HG03460 (cell line): ENCODE measurements around the gene RIN3.

Source experiments
- ATAC-seq: cut with Tn5 transposase; IDR thresholded peaks from one replicate; pipeline ENCODE4 v1.9.1; 2021; ENCODE audit not compliant: unreplicated experiment

Gene RIN3, protein sequence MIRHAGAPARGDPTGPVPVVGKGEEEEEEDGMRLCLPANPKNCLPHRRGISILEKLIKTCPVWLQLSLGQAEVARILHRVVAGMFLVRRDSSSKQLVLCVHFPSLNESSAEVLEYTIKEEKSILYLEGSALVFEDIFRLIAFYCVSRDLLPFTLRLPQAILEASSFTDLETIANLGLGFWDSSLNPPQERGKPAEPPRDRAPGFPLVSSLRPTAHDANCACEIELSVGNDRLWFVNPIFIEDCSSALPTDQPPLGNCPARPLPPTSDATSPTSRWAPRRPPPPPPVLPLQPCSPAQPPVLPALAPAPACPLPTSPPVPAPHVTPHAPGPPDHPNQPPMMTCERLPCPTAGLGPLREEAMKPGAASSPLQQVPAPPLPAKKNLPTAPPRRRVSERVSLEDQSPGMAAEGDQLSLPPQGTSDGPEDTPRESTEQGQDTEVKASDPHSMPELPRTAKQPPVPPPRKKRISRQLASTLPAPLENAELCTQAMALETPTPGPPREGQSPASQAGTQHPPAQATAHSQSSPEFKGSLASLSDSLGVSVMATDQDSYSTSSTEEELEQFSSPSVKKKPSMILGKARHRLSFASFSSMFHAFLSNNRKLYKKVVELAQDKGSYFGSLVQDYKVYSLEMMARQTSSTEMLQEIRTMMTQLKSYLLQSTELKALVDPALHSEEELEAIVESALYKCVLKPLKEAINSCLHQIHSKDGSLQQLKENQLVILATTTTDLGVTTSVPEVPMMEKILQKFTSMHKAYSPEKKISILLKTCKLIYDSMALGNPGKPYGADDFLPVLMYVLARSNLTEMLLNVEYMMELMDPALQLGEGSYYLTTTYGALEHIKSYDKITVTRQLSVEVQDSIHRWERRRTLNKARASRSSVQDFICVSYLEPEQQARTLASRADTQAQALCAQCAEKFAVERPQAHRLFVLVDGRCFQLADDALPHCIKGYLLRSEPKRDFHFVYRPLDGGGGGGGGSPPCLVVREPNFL

DNA sequence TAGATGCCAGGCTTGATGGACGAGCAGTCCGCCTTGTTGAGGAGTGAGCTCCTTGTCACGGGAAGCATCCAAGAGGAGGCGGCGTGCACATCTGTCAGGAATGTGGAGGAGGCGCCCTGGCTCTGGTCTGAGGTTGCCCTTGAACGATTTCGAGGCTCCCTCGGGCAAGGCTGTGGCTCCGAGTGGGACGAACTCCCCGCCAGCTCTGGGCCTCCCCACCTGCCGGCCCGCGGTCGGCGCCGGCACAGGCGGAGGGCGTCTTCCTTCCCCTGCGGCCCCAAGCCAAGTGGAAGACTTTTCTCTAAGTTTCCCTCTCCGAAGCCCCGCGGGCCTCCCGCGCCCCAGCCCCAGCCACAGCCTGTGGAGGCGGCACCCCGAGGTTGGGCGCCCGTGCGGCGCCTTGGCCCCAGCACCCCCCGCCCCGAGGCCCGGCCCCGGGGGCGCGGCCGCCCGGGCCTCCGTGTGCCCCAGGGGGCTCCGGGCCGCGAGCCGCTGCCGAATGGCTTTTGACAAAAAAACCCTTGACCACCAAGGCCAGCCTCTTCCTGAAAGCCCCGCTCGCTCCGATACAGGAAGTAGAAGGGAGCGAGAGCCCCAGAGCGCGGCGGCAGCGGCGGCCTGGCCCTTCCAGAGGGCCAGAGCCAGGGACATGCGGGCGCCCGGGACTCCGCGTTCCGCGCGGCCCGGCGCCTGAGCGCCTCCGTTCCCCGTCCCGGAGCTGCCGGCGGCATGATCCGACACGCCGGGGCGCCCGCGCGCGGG is at the start of gene RIN3:
Gene RIN3, plus strand, starts transcription at position 578 of the 762 bp plus-strand sequence. Its CDS starts 152 bp downstream, at position 730.
- ATAC-seq: peak; percentile 67

DNA sequence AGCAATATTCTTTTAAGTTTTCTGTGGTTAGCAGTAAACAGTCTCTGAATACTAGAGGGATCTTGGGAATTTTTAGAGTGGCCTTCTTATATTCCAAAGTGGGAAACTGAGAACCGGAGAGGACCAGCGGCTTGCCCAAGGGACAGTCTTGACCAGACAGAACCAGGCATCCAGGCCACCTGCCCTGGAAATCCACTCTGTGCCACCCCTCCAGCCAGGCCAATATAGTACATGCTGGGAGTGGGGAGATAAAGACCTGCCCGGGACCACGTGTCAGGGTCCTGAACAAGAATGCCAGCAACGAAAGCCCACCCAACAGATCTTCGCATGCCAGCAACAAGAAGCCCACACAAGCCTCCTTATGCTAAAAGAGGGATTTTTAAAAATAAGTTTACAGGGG is 49.4 kb upstream of the RIN3 start:
- no peak for ATAC-seq

DNA sequence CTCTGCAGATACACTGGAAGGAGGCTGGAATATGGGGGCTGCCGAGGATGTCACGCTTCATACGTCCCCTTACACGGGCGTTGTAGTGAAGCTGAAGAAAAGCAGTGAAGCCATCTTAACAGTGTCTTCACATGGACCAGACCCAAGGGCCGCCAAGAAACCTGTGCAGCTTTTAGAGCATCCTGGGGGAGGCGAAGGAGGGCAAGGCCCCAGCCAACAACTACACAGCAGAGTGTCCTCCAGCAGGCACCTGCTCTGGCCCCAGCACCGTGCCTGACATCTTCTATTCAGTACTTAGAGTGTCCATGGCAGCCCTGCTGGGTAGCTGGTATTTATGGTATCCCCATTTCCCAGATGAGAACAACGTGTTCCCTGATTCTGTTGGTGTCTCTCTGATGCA is 48.9 kb upstream of the RIN3 start:
- ATAC-seq: no peak

DNA sequence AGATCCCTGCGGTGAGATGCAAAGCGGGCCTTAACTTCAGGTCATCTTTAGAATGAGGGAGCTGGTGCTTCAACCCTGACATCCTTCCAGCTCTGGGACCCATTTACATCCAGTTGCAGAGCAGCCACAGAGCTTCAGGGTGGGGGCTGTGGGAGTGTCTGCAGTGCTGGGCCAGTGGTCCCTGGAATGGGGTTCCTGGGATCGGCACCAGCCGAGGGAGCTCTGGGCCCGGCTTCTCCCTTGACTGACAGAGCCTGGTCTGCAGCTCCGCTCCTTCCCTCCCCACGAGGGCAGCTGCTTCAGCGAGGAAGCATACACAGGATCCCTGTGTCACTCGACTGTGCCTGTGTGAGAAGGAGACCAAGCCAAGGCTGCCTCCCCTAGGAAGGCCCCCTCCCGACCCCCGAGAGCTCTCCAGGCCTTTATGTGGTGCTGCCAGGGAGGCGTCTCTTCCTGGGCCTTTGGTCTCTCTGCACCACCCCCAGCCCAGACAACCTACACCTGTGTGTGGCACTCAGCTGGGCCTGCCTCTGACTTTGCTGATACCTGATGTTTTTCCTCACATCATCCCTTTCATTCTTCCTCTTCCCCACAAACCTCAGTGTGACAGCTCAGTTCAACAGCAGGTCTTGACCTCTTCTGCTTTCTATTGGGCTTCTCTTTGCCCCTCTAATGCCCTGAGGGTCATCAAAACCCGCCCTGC is 48.1 kb upstream of the RIN3 start:
- no peak for ATAC-seq

DNA sequence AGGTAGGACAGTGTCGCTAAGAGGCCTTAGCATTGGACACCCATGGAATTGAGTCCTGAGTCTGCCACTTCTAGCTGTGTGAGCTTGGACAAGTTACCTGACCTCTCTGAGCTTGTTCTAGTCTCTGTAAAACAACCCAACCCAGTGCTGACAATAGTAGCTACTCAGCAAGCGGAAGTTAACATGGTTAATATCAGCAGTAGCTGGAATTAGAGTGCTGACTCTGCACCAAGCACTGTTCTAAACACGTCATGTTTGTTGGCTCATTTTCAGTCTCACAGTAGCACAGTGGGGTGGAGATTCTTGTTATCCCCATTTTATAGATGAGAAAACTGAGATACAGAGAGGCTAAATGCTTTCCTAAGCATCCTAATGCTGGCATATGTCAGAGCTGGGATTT is 47.5 kb upstream of the RIN3 start:
- ATAC-seq: no peak

DNA sequence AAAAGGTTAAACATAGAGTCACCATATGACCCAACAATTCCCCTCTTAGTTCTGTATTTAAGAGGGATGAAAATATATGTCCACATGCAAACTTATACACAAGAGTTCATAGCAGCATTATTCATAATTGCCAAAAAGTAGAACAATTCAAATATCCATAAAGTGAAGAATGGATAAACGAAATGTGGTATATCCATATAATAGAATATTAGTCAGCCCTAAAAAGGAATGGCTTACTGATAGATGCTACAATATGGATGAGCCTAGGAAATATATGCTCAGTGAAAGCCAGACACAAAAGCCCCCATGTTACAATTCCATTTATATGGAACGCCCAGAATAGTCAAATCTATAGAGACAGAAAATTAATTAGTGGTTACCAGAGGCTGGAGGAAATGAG is 44.1 kb upstream of the RIN3 start:
- ATAC-seq: no peak

DNA sequence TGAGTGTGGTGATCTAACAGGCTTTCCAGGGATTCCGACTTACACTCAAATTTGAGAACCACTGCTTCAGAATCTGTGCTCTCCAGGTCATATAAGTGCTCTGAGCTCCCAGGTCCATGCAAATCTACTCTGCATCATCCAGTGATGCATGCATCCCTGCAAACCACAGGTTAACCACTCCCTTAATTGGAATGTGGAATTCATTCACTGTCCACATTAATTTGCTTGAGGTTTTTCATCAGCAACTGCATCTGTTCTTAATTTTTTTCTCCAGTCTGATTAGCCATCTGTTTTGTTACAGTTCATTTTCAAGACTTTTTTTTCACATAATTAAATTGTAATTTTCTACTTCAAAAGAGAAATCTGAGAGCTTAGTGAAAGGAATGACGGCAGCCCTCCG is 43.4 kb upstream of the RIN3 start:
- no peak for ATAC-seq

DNA sequence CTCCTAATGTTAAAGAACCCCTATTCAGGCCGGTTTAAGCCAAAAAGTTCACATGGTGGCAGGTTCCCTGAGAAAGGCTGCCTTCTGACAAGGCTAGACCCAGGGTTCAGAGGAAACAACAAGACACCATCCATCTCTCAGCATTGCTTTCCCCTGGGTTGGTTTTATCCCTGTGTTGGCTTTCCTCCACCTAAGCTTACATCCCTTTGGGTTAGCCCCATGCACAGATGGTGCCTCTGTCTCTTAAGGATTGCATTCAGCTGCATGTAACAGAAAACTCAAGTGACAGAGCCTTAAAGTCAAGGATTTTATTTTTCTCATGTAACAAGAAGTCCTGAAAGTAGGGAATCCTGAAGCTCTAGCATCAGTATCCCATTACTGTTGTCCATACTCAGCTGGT is 42.8 kb upstream of the RIN3 start:
- no peak for ATAC-seq

DNA sequence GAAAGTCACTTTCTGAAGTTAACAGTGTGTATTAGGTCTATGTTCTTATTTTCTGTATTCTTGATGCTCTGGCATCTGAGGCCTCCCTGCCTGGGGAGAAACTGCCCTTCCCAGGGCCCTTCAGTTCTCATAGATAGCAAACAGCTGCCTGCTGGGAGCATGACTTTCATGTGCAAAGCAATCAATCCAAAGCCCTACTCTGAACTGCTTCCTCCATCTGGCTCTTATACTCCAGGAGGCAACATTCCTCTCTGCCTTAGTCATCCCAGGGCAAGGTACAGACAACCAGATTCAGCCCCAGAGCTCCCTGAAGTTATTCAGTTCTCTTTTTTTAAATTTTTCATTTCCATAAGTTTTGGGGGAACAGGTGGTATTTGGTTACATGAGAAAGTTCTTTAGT is 41.7 kb upstream of the RIN3 start:
- ATAC-seq: no peak

DNA sequence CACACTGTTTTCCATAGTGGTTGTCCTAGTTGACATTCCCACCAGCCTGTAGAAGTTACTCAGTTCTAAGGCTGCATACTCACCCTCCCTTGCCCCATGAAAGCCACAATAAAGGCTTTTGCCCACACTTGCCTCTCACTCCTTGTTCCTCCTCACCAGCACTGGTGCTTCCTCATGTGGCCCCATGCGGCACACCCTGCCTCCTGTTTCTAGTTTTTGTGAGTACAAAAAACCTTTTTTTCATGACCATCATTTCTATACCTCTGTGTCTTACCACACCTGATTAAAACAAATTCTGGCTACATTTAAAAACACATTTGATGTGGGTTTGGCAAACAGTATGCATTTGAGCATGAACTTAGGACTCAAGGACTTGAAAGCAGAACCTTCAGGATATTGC is 40.7 kb upstream of the RIN3 start:
- no peak for ATAC-seq

DNA sequence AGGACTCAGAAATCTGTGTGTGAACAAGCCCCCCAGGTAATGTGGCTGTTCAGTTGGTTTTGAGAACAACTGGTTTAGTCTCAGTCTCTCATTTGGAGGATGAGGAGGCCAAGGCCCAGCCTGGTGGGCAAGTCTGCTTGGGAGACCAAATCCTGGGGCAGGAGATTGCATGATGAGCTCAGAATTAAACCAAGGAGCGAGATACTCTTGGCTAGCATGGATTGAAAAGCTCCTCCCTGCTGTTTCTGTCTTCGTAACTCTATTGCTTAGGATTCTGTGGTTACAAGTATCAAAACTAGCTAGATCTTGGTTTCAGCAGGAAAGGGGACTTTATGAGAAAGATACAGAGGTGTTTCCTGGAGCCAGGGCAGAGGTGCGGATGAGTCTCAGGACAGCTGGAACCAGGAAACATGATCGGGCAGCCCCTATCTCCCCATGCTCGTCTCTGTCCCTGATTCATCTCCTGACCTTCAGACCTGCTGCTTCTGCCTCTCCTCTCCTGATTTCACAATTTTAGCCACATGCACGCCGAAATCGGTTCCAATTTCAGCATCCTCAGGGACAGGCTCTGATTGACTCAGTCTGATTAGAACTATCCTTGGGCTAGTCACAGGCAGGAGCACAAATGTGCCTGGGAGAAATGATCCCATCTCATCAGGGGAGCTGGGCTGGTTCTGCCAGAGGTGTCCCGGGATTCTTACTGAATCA is 40.2 kb upstream of the RIN3 start:
- ATAC-seq: no peak

DNA sequence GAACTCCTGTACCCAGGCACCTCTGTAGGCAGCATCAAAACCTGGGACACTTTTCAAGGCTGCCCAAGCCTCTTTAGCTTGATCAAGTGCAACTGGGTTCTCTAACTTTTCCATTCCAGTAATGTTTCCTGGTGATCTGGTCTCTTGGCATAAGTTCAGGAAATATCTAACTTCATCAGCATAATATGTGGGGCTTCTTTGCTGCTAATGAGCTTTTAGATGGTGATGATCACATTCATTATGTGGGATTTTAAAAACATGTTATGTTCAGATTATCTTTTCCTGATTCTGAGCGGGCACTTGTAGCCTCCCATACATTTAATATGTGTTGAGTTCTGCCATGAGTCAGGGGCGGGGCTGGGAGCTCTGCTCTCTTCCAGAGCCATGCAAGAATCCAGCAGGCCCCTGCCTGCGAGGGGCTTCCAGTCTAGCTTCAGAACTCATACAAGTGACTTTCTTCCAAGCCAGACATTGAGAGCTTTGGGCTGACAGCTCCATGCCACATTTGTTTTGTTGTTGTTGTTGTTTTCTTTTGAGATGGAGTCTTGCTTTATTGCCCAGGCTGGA is 39.5 kb upstream of the RIN3 start:
- no peak for ATAC-seq

DNA sequence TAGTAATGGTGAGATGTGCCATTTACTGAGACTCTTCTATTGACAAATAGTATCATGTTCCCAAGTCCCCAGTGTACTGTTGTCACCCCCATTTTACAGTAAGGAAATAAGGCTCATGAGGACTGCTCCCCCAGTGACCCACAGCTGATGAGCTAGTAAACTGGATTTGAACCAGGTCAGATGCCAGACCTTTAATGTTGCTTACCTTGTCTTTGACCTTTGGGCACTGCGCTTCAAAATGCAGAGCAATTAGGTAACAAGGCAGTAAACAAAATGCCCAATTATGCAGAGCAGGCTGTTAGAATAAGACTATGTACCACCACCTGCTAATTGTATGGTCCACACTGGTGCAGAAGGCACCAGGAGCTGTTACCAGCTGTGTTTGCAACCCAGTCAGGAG is 38.5 kb upstream of the RIN3 start:
- ATAC-seq: no peak

DNA sequence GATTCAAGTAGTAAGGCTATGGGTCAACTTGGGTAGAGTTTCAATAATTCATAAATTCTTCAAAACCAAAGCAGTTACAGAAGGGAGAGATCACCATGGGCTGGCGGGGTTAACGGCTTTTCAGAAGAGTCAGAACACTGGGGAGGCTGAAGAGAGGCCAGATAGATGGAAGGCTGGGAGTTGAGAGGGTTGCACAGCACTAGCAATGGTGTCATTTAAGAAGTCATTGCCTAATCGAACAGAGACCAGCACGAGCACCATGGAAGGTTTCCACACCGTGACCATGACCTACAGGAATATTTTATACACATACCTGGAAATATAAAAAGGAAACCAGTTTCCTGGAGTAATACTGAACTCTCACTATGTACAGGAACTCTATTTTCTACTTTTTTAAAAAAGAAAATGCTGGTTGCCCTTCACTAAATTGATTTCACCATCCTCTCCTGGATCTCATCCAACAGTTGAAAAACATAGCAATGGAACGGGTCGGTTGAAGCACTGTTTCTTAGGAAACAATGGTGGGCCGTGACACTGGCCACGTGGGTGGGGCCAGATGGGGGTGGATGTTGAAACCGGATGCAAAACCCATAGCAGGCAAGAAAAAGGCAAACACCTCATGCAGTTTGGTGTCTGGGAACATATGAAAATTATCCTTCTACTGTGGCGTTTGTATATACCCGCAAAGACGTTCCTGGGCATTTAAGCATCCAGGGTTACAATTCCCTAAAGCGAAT is 38.0 kb upstream of the RIN3 start:
- no peak for ATAC-seq

DNA sequence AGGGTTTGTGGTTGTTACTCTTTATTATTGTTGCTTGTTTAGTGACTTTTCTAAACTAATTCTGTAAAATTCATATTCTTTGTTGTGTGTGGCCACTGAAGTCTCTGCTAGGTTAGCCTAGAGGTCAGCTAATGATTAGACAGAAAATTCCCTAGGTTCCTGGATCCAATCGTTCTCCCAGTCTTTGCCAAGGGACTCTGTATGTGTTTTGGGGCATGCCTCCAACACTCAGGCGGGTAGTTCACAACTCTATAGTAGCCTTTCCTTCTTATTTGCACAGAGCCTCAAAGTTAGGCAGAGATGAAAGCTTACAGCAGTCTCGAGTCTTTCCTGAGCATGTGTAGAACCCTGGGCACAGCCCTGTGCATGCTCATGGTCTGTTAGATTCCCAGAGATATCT is 32.7 kb upstream of the RIN3 start:
- no peak for ATAC-seq

DNA sequence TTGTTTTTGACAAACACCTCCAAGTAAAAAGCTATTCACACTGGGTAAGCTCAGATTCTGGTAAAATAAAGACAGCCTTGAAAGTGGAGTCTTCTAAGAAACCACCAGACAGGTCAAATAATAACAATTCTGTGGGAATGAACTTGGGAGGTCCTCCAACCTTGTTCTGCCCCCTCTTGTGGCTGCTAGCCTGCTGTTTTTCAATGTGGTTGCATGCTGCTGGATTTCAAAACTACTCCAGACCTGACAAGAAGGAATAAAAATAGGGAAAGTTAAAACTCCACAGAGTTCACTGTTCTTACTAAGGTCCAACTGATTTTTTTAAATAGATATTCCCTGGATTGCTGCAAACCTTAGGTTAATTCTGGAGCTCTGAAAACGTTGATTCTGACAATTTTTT is 32.2 kb upstream of the RIN3 start:
- ATAC-seq: no peak

DNA sequence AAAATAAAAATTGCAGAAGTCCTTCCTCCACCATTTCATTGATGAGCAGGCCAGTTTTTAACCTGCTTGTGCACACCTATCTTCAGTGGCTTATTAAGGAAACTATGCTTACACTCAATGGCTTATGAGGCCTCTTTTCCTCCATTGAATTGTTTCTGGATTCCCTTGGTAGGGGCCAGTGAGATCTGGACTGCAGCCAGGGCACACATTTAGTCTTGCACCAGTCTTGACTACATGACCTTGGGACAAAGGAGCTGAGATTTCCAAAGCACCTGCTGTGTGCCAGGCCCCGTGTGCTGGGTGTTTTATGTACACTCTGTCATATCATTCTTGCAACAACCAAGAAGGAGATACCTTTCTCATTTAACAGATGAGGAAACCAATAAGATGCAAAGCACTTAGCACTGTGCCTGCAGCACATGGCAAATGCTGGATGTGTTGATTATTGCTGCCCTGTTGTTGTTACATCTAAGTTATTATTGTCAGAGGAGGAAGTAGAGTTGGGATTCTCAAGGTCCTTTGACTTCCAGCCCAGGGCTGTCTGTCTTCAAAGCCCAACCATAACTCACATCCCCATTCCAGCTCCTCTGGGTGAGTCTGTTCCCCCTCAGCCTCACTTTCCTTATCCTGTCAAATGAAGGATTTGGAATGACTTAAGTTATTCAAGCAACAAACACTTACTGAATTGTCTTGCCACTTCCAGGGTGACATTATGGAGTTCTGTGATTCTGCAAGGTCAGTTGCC is 31.6 kb upstream of the RIN3 start:
- no peak for ATAC-seq

DNA sequence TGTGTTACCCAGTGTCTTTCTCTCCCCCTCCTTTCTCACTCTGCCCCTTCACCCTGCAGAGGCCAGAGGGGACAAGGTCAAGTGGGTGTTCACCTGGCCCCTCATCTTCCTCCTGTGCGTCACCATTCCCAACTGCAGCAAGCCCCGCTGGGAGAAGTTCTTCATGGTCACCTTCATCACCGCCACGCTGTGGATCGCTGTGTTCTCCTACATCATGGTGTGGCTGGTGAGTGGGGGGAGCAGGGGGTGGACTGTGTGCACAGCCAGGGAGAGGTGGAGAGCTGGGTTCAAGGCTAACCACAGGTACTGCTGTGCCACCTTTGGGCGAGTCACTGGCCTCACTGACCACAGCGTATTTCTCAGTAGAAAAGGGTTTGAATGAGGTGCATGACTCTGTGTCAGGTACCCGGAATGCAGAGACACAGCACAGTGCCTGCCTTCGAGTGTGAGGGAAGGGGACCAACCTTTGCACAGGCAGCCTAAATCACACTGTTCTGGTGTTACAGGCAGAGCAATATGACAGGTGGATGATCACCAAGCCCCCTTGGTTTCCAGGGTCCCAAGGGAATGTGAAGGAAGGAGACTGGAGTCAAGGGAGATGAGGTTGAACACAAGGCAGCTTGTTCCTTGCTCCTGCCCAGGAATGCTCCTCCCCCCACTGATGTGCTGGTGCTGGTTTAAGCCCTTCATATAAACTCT is 30.8 kb upstream of the RIN3 start:
- ATAC-seq: no peak
